Fibroblast of skin of right quadriceps (primary cell): ENCODE measurements around the gene VIP.
"Not testable (repeated sequence)": the region's sequence is repeated elsewhere in the genome, so short reads cannot be mapped to it uniquely, and the experiment has no call there.

Experiments used
- DNase-seq: peaks from one replicate; pipeline ENCODE4 v3.0.0-alpha.2; 2013

The VIP gene

DNA sequence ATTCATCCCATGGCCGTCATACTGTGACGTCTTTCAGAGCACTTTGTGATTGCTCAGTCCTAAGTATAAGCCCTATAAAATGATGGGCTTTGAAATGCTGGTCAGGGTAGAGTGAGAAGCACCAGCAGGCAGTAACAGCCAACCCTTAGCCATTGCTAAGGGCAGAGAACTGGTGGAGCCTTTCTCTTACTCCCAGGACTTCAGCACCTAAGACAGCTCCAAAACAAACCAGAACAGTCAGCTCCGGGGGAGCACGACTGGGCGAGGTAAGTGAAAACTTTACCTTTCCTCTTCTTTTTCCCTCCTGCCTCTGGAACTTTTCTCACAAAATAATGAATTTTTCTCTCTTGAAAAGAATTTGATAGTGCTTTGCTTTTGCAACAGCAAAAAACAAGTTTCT lies at the start of gene VIP:
Gene VIP, plus strand, starts transcription at position 104 of the 400 bp plus-strand sequence. CDS start 1,381 bp downstream, outside the sequence.
- DNase-seq, result peak; percentile 43

DNA sequence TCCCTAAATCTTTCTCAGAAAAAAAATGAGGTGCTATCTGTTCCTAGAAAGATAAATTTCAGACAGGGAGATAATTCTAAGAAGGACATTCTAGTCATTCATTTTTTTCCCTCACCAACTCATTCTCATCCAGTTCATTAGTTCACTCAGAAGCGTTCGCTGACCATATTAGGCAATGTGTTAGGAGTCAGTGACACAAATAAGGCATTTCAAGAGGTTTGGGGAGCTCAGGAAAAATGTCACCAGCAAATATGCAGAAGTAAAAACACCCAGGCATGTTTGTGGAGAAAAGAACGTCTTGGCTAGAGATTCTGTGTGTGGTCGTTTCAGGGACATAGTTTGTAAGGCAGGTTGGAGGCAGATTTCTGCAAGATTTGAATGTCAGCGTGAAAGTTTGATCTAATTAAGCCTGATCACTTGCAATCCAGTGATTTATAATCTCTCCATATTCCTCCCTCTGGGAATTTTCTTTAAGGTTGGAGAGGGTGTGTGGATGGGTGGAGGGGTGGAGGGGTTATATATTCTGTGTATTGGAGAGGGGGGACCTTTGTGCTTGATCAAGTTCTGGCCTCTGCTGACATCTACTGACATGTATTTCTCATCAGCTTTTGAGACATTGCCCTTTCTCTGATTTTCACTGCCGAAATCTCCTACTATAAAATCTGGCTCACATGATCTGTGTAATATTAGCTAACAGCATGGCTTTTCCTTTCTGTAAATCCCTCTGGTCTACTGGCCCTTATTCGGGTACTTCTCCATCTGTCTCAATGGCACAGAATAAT lies 49.3 kb upstream of the VIP start:
- DNase-seq, result peak; percentile 64

DNA sequence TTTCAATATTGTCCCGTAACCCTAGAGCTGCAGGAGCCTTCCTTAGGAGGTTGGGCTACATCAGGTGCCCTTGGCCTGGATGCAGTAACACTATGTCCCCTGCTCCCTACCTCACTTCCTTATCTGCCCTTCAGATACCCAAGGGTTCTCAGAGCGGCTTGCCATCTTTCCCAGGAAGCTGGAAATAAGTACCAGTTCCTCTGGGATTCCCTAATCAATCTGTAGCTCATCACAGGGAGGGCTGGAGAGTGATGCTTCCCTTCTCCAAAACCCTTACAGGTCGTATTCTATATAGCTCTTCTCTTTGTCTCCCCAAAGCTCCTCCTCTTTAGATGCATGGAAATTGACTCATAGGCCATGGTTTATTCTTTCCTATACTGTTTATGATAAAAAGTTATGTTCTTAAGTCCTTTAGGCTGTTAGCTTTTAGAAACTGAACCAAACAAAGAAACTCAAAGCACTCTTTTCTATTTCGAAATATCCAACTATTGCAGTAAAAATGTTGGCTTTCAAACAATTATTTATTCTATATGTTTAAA lies 48.7 kb upstream of the VIP start:
- peak; percentile 33 for DNase-seq

DNA sequence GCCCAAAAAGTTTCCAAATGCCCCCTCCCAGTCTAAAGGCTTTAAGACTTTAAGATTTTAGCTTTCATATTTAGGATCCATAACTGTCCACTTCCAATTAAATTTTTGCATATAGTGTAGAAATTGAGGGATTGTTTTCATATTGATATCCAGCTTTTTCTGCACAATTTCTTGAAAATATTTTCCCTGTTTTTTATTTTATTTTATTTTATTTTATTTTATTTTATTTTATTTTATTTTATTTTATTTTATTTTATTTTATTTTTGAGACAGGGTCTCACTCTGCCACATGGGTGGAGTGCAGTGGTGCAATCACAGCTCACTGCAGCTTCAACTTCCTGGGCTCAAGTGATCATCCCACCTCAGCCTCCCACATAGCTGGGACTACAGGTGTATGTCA lies 46.8 kb upstream of the VIP start:
- DNase-seq, result not testable (repeated sequence)

DNA sequence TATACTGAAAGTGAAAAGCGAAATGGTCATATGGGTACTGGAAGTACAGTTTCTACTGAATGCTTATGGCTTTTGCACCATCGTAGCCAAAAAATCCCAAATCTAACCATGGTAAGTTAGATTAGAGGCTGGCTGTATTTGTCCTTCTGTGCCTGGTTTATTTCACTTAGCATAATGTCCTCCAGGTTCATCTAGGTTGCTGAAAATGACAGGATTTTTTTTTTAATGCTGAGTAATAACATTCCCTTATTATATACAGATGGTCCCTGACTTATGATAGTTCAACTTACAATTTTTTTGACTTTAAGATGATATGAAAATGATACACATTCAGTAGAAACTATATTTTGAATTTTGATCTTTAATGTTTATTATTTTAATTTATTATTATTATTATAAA lies 45.3 kb upstream of the VIP start:
- DNase-seq, result no peak

DNA sequence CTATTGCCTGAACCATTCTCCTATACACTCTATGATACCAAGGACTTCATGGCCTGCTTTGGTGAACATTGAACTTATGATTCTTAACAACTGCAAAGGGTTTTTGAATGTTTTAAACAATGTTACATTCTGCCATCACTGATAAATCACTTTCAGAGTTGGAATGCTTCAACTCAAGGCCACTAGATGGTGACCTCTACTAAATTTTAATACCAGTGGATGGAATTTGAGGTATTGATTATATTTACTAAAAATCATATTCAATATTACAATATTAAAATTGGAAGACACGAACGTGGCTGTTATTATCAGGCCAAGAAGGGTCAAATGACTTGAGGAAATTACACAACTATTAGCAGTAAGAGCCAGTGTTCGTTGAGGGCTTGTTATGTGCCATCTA lies 34.3 kb upstream of the VIP start:
- DNase-seq, result no peak

DNA sequence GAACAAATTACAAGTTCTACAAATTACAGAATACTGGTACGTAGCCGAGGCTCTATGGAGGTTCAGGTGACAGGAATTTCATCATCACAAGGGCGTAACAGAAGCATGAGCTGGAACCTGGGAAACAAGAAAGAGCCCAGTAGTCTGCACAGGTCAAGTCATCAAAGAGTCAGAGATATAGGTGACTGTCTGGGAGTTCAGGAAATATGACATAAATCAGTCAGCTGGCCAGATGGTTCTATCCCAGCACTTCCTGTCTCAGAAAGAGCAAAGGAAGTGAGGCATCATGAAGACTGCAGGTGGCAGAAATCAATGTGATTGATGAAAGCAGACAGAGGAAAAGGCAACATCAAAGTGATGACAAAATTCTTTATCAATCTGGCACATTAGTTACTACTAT lies 29.6 kb upstream of the VIP start:
- DNase-seq, result no peak

DNA sequence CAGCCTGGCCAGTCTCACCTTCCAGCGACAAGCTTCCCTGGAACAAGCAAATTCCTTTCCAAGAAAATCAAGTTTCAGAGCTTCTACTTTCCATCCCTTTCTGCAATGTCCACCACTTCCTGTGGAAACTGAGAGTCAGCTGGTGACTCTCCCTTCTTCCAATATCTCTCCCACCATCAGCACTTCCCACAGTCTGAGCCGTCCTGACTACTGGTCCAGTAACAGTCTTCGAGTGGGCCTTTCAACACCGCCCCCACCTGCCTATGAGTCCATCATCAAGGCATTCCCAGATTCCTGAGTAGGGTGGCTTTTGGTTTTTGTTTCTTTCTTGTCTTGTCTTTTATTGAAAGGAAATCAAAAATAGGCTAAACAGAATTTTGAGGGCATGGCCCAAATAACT lies 28.6 kb upstream of the VIP start:
- DNase-seq, result no peak

DNA sequence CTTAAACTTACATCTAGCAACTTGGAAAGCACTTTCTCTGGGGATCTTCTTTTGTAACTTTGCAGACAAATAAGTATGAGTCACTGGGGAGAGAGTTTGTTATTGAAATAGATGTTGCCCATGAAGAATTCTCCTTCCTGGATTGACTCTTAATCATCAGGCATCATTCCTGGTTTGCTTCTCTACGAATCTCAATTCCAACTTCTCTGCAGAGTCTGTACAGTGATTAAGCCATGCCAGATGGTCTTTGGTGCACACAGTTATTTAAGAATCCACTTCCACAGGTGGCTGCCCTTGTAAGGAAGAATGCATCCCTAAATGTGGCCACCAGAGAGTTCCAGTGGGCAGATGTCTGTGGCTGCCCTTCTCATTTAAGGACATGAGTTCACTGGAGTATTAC lies 27.2 kb upstream of the VIP start:
- peak; percentile 72 for DNase-seq

DNA sequence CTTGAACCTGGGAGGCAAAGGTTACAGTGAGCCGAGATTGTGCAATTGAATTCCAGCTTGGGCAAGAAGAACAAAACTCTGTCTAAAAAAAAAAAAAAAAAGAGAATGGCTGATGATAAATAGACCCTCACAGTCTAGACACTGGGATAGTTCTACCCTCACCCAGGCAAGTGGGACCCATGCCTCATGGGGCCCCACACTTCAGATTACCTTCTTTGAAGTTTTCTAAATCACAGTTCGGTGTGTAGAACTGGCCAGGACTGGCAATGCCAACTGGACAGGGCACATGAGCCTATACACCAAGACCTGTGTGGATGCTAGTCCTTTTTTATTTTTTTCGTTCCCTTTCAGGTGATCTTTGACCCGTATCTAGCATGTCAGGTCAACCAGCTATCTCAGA lies 24.3 kb upstream of the VIP start:
- no peak for DNase-seq

DNA sequence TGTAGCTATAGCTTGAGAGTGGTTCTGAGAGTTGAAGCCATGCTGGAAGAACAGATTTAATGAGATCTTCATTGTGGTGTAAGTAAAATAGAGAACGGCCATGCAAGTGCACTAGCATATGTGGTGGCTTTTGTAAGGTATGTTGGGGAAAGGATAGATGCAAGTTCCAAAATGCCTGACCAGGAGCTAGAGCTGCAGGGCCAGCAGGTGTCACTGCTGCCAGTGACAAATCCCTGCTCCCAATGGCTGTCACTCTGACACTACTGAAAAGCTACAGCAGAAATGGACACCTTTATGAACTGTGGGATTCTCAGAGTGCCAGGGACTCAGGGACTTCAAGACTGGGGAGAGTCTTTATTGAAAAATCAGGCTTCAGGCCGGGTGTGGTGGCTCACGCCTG lies 23.1 kb upstream of the VIP start:
- DNase-seq, result no peak

DNA sequence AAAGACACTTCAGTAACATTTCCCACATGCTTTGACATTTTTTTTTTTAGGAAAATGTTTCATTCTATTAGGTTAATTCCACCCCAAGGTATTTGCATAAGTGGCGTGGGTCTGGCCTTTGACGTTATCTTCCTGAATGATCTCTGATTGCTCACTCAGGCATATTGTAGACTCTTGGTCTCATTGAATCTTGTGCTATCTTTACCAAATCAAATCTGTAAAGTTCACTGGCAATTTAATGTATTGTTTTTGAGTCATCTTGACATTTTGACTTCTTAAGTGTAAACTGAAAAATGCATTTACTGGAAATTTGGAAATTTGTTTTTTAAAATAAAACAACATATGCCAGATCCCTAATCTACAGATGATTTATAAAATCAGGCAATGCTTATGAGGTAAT lies 16.0 kb upstream of the VIP start:
- no peak for DNase-seq

DNA sequence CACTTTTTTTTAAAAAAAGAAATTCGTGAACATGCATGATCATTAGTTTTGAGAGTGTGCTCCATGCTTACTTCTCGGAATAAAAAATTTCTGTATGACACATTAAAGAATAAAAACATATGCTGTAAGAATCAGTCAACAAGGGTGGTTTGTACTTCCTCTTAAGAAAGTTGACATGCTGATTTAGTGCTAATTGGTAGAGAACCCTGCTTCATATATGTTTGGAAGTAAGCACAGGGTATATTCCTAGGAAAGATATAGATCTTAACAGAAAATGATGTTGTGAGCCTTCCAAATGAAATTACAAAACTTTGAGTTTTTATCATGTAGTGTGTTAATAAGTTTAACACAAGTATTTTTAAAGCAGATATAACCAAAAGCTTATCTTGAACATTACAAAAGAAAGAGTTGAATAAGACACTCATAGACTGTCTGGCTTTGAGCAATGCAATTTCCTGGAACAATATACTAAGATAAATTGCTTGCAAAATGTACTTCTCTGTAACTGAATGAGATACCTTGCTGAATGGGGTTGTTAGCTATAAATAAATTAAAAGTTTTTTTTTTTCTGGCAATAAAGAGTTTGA lies 13.8 kb upstream of the VIP start:
- DNase-seq, result no peak

DNA sequence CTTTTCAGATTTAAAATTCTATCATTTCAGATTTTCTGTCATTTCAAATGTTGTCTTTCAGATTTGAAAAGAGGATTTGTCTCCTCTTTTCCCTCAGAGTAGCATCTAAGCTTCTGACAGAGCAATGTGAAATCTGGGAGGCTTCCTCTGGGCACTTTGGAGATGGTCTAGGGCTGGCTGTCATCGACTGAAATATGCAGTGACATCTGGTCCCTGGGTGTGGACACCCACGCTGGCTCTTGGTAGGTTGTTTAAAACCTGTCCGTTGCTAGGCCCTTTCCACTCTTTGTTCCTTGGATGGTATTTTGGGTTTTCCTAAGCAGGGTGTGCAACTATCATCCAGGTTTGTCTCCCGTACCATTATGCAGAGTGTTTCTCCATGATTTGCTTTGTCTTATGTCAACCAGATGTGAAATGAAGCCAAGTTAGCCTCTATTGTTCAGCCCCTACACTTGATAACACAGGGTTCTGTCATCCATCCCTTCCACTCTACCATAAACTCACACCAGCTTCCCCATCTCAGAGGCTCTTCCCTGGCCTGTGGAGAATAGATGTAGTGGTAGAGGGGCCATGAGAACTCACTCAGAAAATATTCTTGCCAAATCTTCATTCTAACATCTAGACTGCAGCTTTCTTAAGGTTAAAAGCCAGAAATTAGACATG lies 5.0 kb upstream of the VIP start:
- DNase-seq, result no peak

DNA sequence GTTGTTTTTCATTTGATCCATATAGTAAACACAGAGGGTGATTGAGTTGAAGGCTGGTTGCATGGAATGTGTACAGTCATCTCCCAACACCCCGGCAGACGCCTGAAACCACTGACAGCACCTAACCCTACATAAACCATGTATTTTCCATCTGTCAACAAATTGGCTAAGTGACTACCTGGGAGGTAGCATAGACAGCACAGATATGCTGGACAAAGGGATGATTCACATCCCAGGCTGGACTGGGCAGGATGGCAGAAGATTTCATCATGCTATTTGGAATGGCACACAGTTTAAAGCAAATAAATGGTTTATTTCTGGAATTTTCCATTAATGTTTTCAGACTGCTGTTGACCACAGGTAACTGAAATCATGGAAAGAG lies 4.4 kb upstream of the VIP start:
- peak; percentile 77 for DNase-seq

DNA sequence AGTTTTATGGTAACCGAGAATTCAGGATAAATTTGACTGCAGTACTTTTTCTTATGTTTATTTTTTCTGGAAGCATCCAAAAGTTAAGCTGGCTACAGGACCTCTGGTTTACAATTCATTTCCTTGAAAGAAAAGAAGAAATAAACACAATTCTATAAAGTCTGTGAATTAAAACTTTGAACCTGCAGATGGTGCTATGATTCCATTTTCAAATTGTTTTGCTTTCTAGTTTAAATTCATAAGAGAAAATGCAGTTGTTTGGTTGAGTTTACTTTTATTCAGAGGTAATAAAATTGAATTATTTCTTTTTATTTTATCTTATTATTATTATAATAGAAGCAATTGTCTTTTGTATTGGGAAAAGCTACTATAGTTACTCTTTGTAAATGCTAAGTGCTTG lies 1.8 kb upstream of the VIP start:
- peak; percentile 2 for DNase-seq

DNA sequence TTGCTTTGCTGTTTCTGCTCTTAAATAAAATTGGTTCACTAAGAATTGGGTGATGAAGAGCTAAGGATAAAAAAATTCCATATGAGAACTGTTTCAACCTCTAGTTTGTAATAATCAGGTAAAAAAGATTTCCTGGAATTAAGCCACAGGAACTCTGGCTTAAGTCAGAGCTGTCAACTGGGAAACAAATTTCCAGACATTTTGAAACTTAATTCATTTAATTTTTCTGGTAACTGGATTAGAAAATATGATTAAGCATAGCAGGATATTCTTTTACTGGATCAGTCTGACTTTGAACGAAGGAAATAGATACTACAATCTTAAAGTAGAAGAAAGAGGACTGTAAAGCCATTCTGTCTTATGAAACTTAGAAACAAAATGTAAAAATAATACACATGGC lies 1.3 kb upstream of the VIP start:
- no peak for DNase-seq

DNA sequence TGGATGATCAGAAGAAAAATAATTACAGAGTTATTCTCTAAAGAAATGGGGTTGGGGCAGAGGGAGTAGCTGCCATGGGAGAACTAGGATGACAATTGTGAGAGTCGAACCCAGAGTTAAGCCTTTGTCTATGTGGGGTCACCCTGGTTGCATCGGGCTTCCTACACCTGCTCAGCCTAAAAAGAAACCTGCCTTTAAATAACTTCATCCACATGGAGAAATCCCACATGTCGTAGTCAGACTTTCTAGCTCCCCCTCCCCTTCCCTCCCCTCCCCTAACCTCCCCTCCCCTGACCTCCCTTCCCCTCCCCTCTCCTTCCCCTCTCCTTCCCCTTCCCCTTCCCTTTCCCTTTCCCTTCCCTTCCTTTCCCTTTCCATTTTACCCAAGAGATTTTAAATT lies 14.7 kb downstream of the VIP start:
- no peak for DNase-seq

DNA sequence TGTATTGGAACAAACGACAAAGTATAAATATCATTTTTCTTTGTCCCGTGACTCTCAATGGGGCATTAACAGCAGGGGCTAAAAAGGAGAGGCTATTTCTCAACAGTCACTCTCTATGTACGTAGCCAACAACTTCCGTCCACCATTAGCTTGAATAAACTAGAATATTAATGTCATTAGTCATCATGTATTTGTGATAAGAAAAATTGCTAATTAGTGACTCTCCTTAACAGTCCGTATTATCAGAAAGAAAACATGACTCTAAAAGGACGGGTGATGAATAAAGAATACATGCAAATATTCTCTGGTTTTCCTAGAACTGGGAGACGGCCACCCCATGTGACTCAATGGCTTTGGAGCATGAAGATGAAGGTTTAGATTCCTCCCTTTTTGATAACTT lies 18.6 kb downstream of the VIP start:
- no peak for DNase-seq

DNA sequence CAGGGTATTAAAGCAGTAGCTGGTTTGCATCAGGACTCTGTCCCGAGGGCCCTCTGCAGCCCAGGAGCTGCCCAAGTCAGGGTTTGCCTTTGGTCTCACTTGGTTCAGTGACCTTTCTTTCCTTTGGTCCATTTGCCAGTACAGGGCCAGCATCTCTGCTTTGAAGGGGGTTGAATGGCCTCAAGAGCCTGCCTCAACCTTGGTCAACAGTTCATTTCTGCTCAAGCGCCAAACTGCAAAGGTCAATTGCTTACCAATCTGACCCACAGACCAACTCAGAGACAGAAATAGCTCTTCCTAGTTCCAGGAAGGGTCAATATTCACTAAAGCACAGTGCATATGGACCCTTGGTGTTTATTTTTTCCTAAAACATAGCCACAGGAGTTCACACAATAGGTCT lies 19.4 kb downstream of the VIP start:
- no peak for DNase-seq

DNA sequence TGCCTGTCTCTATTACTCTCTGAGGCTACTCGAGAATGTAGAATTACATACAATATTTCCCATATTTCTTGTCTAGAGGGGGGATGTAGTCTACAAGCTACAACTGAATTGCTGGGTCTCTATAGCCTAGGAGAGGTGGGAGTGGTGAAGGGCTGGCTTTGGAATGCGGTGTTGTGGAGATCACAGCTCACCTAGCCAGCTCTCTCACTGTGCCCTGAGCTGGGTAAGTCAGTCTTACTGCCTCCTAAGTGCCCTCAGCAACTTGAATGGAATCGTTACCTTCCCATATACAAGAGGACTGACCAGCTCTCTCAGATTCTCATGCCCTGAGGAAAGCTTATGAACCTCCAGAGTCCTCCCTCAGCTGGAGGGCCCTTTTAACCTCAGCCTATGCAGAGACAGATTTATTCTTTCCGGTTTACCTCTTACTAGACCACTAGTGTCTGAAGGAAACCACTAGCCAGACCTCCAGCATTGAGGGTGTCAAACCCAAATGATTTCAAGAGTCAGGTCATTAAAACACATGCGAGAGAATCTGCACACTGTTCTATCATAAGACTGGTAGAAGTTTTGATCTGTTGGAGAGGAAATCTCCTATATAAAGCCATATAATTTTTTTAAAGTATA lies 20.6 kb downstream of the VIP start:
- no peak for DNase-seq

DNA sequence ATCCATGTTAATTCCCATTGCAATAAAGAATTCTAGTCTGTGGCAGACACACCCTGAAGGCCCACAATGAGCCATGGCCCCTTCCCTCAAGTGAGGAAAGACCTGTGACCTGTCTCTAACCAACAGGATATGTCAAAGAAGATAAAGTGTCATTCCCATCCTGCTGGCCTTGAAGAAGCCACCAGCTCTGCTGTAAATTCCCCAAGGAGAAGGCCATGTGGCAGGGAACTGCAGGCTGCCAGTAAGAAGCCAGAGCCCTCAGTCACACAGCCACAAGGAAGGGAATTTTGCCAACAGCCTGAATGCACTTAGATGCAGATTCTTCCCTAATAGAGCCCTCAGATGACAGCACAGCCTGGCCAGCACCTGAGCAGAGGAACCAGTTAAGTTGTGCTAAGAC lies 24.8 kb downstream of the VIP start:
- no peak for DNase-seq

DNA sequence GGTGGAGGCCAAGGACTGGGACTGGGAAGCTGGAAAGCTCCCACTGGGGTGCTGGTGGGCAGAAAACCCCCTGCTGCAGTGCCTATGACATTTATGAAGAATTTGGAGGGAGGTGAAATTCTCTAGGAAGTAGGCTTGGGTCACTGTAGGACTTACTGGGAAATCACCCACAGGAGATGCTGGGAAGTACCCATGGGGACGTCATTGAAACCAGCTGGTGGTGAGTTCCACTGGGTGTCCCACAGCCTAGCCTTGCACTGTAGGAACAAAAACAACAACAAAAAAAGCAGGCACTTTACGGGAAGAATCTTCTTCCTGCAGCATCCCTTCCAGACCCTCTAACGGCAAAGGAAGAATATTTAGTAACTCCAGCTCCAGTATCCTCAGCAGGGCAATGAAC lies 26.2 kb downstream of the VIP start:
- DNase-seq, result no peak
